ENCODE results near the gene TXNL4B. TPM values are rescaled to one million over a fixed set of nuclear protein-coding genes. Genes with fewer than 3 reads are reported as not detected.

TXNL4B gene
- total and polyA plus RNA-seq, 9 of the 15 experiments (the other 6 are each of a cell fraction or from before 2014, with no cell fraction given), result 11.9 to 38.0 (median 22.3) TPM

DNA sequence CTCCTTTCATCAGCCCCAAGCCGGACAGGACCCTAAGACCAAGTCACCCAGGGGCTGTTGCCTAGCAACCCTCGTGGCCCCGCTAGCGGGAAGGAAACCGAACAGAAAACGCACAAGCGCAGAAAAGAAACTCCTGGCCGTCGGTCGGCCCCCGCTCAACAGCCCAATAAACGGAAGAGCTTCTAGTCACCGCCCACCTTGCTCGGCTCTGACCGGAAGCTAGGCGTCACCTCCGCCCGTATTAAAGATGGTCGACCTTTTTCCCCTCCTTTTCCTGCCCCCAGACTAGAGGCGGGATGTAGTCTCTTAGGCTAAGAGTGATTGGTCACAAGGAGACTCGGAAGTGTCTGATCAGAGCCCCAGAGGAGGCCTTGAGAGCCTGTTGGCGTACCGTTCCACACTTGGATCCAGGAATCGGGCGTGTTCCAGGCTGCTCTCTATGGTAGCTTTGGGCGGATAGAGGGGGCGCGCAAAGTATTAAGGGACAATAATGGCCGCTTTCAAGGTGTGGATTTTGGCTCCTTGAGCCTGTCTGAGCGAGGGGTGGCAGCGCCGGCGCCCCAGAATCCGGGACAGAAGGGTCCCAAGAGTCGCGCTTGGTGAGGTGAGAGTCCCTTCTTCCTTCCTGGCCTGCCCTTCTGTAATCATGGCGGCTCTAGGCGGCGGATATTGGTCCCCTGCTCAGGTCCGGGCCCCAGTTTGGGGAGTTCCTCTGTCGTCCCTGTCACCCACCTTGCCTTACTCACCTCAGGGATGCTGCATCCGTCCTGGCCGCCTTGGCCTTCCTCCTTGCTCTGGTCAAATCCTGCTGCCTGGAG, at the start of gene TXNL4B, which contains the start of gene DHX38 (continued):
- TF ChIP-seq TRIM24 (IDR thresholded peaks at IDR 0.05), result no peak
- TF ChIP-seq, protein P1, sequence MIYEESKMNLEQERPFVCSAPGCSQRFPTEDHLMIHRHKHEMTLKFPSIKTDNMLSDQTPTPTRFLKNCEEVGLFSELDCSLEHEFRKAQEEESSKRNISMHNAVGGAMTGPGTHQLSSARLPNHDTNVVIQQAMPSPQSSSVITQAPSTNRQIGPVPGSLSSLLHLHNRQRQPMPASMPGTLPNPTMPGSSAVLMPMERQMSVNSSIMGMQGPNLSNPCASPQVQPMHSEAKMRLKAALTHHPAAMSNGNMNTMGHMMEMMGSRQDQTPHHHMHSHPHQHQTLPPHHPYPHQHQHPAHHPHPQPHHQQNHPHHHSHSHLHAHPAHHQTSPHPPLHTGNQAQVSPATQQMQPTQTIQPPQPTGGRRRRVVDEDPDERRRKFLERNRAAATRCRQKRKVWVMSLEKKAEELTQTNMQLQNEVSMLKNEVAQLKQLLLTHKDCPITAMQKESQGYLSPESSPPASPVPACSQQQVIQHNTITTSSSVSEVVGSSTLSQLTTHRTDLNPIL (CRISPR knock-in tag; IDR thresholded peaks at IDR 0.05), result no peak
- no peak for TF ChIP-seq RFX7 (CRISPR knock-in tag; IDR thresholded peaks at IDR 0.05)
- TF ChIP-seq FUS (optimal IDR thresholded peaks at IDR 0.05; ENCODE audit: low read depth, low read length), result no peak
- TF ChIP-seq, protein P2, sequence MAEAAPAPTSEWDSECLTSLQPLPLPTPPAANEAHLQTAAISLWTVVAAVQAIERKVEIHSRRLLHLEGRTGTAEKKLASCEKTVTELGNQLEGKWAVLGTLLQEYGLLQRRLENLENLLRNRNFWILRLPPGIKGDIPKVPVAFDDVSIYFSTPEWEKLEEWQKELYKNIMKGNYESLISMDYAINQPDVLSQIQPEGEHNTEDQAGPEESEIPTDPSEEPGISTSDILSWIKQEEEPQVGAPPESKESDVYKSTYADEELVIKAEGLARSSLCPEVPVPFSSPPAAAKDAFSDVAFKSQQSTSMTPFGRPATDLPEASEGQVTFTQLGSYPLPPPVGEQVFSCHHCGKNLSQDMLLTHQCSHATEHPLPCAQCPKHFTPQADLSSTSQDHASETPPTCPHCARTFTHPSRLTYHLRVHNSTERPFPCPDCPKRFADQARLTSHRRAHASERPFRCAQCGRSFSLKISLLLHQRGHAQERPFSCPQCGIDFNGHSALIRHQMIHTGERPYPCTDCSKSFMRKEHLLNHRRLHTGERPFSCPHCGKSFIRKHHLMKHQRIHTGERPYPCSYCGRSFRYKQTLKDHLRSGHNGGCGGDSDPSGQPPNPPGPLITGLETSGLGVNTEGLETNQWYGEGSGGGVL (CRISPR knock-in tag; IDR thresholded peaks at IDR 0.05), result no peak
- peak; percentile 76 for TF ChIP-seq ZNF766 (CRISPR knock-in tag; conservative IDR thresholded peaks at IDR 0.05)
- peak; percentile 90 for TF ChIP-seq DIDO1 (tag; IDR thresholded peaks at IDR 0.05; ENCODE audit: low read depth)
- TF ChIP-seq ASH1L (IDR thresholded peaks at IDR 0.05; ENCODE audit: borderline replicate concordance, low read depth, partially characterized antibody), result peak; percentile 90
- TF ChIP-seq, protein P3, sequence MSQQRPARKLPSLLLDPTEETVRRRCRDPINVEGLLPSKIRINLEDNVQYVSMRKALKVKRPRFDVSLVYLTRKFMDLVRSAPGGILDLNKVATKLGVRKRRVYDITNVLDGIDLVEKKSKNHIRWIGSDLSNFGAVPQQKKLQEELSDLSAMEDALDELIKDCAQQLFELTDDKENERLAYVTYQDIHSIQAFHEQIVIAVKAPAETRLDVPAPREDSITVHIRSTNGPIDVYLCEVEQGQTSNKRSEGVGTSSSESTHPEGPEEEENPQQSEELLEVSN (IDR thresholded peaks at IDR 0.05; ENCODE audit: borderline replicate concordance in 1 of 2, extremely low read depth in 1 of 2, insufficient read depth in 1 of 2, insufficient read length in 1 of 2, low read depth in 1 of 2, low read length in 1 of 2, poor library complexity in 1 of 2, severe bottlenecking in 1 of 2), result peak in 1 of 2 experiments; percentile 49
- peak; percentile 62; the same call in 1 of the 2 replicates for TF ChIP-seq KLF1 (tag; IDR thresholded peaks at IDR 0.05)
- TF ChIP-seq, protein P4, sequence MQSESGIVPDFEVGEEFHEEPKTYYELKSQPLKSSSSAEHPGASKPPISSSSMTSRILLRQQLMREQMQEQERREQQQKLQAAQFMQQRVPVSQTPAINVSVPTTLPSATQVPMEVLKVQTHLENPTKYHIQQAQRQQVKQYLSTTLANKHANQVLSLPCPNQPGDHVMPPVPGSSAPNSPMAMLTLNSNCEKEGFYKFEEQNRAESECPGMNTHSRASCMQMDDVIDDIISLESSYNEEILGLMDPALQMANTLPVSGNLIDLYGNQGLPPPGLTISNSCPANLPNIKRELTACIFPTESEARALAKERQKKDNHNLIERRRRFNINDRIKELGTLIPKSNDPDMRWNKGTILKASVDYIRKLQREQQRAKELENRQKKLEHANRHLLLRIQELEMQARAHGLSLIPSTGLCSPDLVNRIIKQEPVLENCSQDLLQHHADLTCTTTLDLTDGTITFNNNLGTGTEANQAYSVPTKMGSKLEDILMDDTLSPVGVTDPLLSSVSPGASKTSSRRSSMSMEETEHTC (IDR thresholded peaks at IDR 0.05), result no peak
- TF ChIP-seq, protein P5, sequence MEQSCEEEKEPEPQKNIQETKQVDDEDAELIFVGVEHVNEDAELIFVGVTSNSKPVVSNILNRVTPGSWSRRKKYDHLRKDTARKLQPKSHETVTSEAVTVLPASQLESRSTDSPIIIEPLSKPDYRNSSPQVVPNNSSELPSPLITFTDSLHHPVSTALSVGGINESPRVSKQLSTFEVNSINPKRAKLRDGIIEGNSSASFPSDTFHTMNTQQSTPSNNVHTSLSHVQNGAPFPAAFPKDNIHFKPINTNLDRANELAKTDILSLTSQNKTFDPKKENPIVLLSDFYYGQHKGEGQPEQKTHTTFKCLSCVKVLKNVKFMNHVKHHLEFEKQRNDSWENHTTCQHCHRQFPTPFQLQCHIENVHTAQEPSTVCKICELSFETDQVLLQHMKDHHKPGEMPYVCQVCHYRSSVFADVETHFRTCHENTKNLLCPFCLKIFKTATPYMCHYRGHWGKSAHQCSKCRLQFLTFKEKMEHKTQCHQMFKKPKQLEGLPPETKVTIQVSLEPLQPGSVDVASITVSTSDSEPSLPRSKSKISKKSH (CRISPR knock-in tag; IDR thresholded peaks at IDR 0.05), result no peak
- TF ChIP-seq TEAD1 (CRISPR knock-in tag; IDR thresholded peaks at IDR 0.05), result 0 out of 4 replicates have a peak, but pooled peaks of 1 of the 2 experiments have one; percentile 27
- TF ChIP-seq, protein P6, sequence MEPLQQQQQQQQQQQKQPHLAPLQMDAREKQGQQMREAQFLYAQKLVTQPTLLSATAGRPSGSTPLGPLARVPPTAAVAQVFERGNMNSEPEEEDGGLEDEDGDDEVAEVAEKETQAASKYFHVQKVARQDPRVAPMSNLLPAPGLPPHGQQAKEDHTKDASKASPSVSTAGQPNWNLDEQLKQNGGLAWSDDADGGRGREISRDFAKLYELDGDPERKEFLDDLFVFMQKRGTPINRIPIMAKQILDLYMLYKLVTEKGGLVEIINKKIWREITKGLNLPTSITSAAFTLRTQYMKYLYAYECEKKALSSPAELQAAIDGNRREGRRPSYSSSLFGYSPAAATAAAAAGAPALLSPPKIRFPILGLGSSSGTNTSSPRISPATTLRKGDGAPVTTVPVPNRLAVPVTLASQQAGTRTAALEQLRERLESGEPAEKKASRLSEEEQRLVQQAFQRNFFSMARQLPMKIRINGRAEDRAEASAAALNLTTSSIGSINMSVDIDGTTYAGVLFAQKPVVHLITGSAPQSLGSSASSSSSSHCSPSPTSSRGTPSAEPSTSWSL (CRISPR knock-in tag; IDR thresholded peaks at IDR 0.05; ENCODE audit: borderline replicate concordance), result no peak
- TF ChIP-seq ZNF23 (CRISPR knock-in tag; IDR thresholded peaks at IDR 0.05), result no peak
